NCI-H345 treated with DMSO at 0.1 percent for 48 hours (cell line): ENCODE measurements around the gene SRPK1.
"Not testable (repeated sequence)": the region's sequence is repeated elsewhere in the genome, so short reads cannot be mapped to it uniquely, and the experiment has no call there.

ENCODE experiments used
- DNase-seq: peaks from one replicate; lab custom pipeline; 2025; ENCODE audit not compliant: unreplicated experiment; lab: John Stamatoyannopoulos, UW

SRPK1 gene

GRCh38 chr6:35920793-35921732 lies at the start of gene SRPK1:
TSS of gene SRPK1 (minus strand) at chr6:35921098. CDS start at chr6:35921056, 42 bp downstream.
- peak; percentile 66 for DNase-seq

- DNase-seq: no peak
Measured at GRCh38 chr6:35970181-35970580, 49.3 kb upstream of the SRPK1 start.

GRCh38 chr6:35969646-35970045 lies 48.7 kb upstream of the SRPK1 start:
- DNase-seq: no peak

- no peak for DNase-seq
Measured at GRCh38 chr6:35968821-35969220, 47.9 kb upstream of the SRPK1 start.

GRCh38 chr6:35967076-35967774 lies 46.3 kb upstream of the SRPK1 start:
- no peak for DNase-seq

- DNase-seq: no peak
Measured at GRCh38 chr6:35962779-35963560, 42.1 kb upstream of the SRPK1 start.

- DNase-seq: no peak
Measured at GRCh38 chr6:35960187-35960586, 39.3 kb upstream of the SRPK1 start.

- DNase-seq: no peak
Measured at GRCh38 chr6:35955970-35956369, 35.1 kb upstream of the SRPK1 start.

GRCh38 chr6:35955521-35955920 lies 34.6 kb upstream of the SRPK1 start:
- DNase-seq: no peak

GRCh38 chr6:35955071-35955470 lies 34.2 kb upstream of the SRPK1 start:
- DNase-seq: no peak

GRCh38 chr6:35954333-35954732 lies 33.4 kb upstream of the SRPK1 start:
- DNase-seq: no peak

GRCh38 chr6:35948725-35949124 lies 27.8 kb upstream of the SRPK1 start:
- DNase-seq: no peak

- DNase-seq: no peak
Measured at GRCh38 chr6:35945650-35946025, 24.7 kb upstream of the SRPK1 start.

GRCh38 chr6:35943390-35943789 lies 22.5 kb upstream of the SRPK1 start:
- DNase-seq: no peak

GRCh38 chr6:35942355-35942754 lies 21.5 kb upstream of the SRPK1 start:
- DNase-seq: no peak

- not testable (repeated sequence) for DNase-seq
Measured at GRCh38 chr6:35941170-35941569, 20.3 kb upstream of the SRPK1 start.

- not testable (repeated sequence) for DNase-seq
Measured at GRCh38 chr6:35940014-35940413, 19.1 kb upstream of the SRPK1 start.

GRCh38 chr6:35939259-35939658 lies 18.4 kb upstream of the SRPK1 start:
- not testable (repeated sequence) for DNase-seq

- DNase-seq: no peak
Measured at GRCh38 chr6:35936681-35937359, 15.9 kb upstream of the SRPK1 start.

- no peak for DNase-seq
Measured at GRCh38 chr6:35935469-35935868, 14.6 kb upstream of the SRPK1 start.

- no peak for DNase-seq
Measured at GRCh38 chr6:35933844-35934243, 12.9 kb upstream of the SRPK1 start.
